Loucy (cell line): ENCODE measurements around the gene PADI6.

Experiments
- H2AFZ ChIP-seq: fragments of 200-600 bp; sonication (generic); 2 replicates; pipeline ENCODE4 v1.6.0; 2016; ENCODE audit warnings: antibody characterized with exemption, mild to moderate bottlenecking, low read length, moderate library complexity
- H3F3A ChIP-seq: fragments of 200-600 bp; 2 replicates; pipeline ENCODE4 v1.6.0; 2016; ENCODE audit warnings: antibody characterized with exemption, low read depth, mild to moderate bottlenecking
- H3K27me3 ChIP-seq: fragments of 200-600 bp; sonication (generic); 2 replicates; pipeline ENCODE4 v1.6.1; 2014; ENCODE audit warnings: low read length, mild to moderate bottlenecking; ENCODE audit not compliant: insufficient read depth, poor library complexity, severe bottlenecking
- H3K36me3 ChIP-seq: fragments of 200-600 bp; sonication (generic); 2 replicates; pipeline ENCODE4 v1.6.1; 2016; ENCODE audit warnings: low read length; ENCODE audit not compliant: insufficient read depth
- H3K4me1 ChIP-seq: fragments of 200-600 bp; sonication (generic); 2 replicates; pipeline ENCODE4 v1.5.1; 2014; ENCODE audit warnings: low read length, mild to moderate bottlenecking; ENCODE audit not compliant: insufficient read depth, poor library complexity, severe bottlenecking
- H3K4me2 ChIP-seq: fragments of 200-600 bp; sonication (generic); 2 replicates; pipeline ENCODE4 v1.6.0; 2014; ENCODE audit warnings: antibody characterized with exemption, low read length, low read depth, mild to moderate bottlenecking; ENCODE audit not compliant: poor library complexity, severe bottlenecking
- H3K4me3 ChIP-seq: fragments of 200-600 bp; sonication (generic); 2 replicates; pipeline ENCODE4 v1.5.1; 2014; ENCODE audit warnings: low read length, mild to moderate bottlenecking, mixed read lengths; ENCODE audit not compliant: poor library complexity, severe bottlenecking
- H3K79me2 ChIP-seq: fragments of 200-600 bp; sonication (generic); 2 replicates; pipeline ENCODE4 v1.6.1; 2014; ENCODE audit warnings: low read length; ENCODE audit not compliant: insufficient read depth
- H3K9ac ChIP-seq: fragments of 200-600 bp; sonication (generic); 2 replicates; pipeline ENCODE4 v1.6.0; 2014; ENCODE audit warnings: mild to moderate bottlenecking, low read depth, low read length, moderate library complexity; ENCODE audit not compliant: poor library complexity, severe bottlenecking
- H3K9me2 ChIP-seq: fragments of 200-600 bp; sonication (generic); replicated peaks from 2 replicates; pipeline ENCODE4 v1.6.1; 2016; ENCODE audit warnings: low read depth, low read length, mixed read lengths
- H3K9me3 ChIP-seq: fragments of 200-600 bp; sonication (generic); 2 replicates; pipeline ENCODE4 v1.6.1; 2014; ENCODE audit warnings: mild to moderate bottlenecking, antibody characterized with exemption, low read length, low read depth; ENCODE audit not compliant: insufficient read depth
- H4K20me1 ChIP-seq: fragments of 200-600 bp; sonication (generic); 2 replicates; pipeline ENCODE4 v1.6.0; 2014; ENCODE audit warnings: antibody characterized with exemption, low read length, mild to moderate bottlenecking; ENCODE audit not compliant: insufficient read depth, poor library complexity, severe bottlenecking
- EZH2phosphoT487 ChIP-seq: fragments of 200-600 bp; IDR thresholded peaks from 2 replicates; pipeline ENCODE4 v1.6.1; 2018; ENCODE audit warnings: antibody characterized with exemption, mild to moderate bottlenecking, moderate library complexity, borderline replicate concordance
- TF ChIP-seq, protein P1 (sequence below): fragments of 200-600 bp; sonication (generic); conservative IDR thresholded peaks from 2 replicates; pipeline ENCODE4 v1.5.1; 2014; ENCODE audit warnings: mild to moderate bottlenecking, antibody characterized with exemption, low read length

PADI6 gene

GRCh38 chr1:17355898-17356297 lies 16.1 kb upstream of the PADI6 start:
- Histone ChIP-seq H3F3A (no peaks in the 10 kb centered on the region), H3K79me2 (peaks cover 14% of the 10 kb centered on the region; the same call in 1 of the 2 replicates), H4K20me1 (no peaks in the 10 kb centered on the region), H3K36me3 (no peaks in the 10 kb centered on the region), H3K4me1 (peaks cover 16% of the 10 kb centered on the region), H3K9ac (peak overlapping the region; percentile 87), H3K27me3 (no peaks in the 10 kb centered on the region), H3K9me2 (no peaks in the 10 kb centered on the region), H3K9me3 (no peaks in the 10 kb centered on the region), H3K4me2 (peak overlapping the region; percentile 80), H2AFZ (peak overlapping the region; percentile 25), H3K4me3 (peak overlapping the region; percentile 76)
- TF ChIP-seq, protein P1, sequence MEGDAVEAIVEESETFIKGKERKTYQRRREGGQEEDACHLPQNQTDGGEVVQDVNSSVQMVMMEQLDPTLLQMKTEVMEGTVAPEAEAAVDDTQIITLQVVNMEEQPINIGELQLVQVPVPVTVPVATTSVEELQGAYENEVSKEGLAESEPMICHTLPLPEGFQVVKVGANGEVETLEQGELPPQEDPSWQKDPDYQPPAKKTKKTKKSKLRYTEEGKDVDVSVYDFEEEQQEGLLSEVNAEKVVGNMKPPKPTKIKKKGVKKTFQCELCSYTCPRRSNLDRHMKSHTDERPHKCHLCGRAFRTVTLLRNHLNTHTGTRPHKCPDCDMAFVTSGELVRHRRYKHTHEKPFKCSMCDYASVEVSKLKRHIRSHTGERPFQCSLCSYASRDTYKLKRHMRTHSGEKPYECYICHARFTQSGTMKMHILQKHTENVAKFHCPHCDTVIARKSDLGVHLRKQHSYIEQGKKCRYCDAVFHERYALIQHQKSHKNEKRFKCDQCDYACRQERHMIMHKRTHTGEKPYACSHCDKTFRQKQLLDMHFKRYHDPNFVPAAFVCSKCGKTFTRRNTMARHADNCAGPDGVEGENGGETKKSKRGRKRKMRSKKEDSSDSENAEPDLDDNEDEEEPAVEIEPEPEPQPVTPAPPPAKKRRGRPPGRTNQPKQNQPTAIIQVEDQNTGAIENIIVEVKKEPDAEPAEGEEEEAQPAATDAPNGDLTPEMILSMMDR, result peak; percentile 28
- TF ChIP-seq EZH2phosphoT487, result no peak

GRCh38 chr1:17356387-17357026 lies 15.5 kb upstream of the PADI6 start:
- Histone ChIP-seq H3K4me3 (peak overlapping the region; percentile 76), H3F3A (no peaks in the 10 kb centered on the region), H2AFZ (peak overlapping the region; percentile 25), H3K9ac (peak overlapping the region; percentile 87), H3K36me3 (no peaks in the 10 kb centered on the region), H3K4me1 (peaks cover 16% of the 10 kb centered on the region), H3K79me2 (peaks cover 14% of the 10 kb centered on the region; the same call in 1 of the 2 replicates), H3K9me2 (no peaks in the 10 kb centered on the region), H4K20me1 (no peaks in the 10 kb centered on the region), H3K27me3 (no peaks in the 10 kb centered on the region), H3K4me2 (peak overlapping the region; percentile 80), H3K9me3 (no peaks in the 10 kb centered on the region)
- TF ChIP-seq, protein P1, result no peak
- no peak for TF ChIP-seq EZH2phosphoT487

DNA sequence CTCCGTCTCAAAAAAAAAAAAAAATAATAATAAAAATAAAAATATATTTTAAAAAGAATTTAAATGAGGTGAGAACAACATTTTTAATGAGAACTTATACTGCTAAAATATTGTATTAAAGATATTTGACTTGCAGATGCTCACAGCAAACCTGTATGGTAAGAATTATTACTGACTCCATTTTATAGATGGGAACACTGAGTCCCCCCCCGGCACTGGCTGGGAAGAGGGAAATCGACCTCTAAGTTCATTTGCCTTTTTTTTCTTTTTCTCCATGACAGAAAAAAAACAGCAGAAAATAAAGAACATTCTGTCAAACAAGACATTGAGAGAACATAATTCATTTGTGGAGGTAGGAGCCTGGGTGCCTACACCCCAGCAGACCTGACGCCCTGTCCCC lies 13.4 kb upstream of the PADI6 start:
- Histone ChIP-seq H3K4me3 (no peak overlapping the region), H4K20me1 (no peaks in the 10 kb centered on the region), H3K4me1 (peaks cover 16% of the 10 kb centered on the region), H3F3A (no peaks in the 10 kb centered on the region), H3K9ac (no peak overlapping the region), H2AFZ (no peak overlapping the region), H3K79me2 (peaks cover 14% of the 10 kb centered on the region; the same call in 1 of the 2 replicates), H3K36me3 (no peaks in the 10 kb centered on the region), H3K4me2 (no peak overlapping the region), H3K9me3 (no peaks in the 10 kb centered on the region), H3K27me3 (no peaks in the 10 kb centered on the region), H3K9me2 (no peaks in the 10 kb centered on the region)
- TF ChIP-seq, protein P1, result no peak
- TF ChIP-seq EZH2phosphoT487, result no peak
